Stimulated activated naive CD8-positive, alpha-beta T cell treated with anti-CD3 and anti-CD28 coated beads, Interleukin-15, Interleukin-2, amounts not matched to agents 100 ng/mL and 50 ng/mL, for 24 hours (primary cell): ENCODE results near the gene ARHGAP45.
A peak's percentile ranks its signal among the peaks of the same experiment; 100 is the strongest.

ENCODE experiments used
- H3K27ac Mint-ChIP-seq: one replicate; pipeline ENCODE4 v1.8.0; 2021; ENCODE audit warnings: mild to moderate bottlenecking, mixed read lengths
- H3K27me3 Mint-ChIP-seq: one replicate; pipeline ENCODE4 v1.8.0; 2021; ENCODE audit warnings: mixed read lengths
- H3K36me3 Mint-ChIP-seq: one replicate; pipeline ENCODE4 v1.8.0; 2021; ENCODE audit warnings: low read depth, mixed read lengths
- H3K4me1 Mint-ChIP-seq: one replicate; pipeline ENCODE4 v1.8.0; 2021; ENCODE audit warnings: low read depth, mixed read lengths
- H3K4me3 Mint-ChIP-seq: one replicate; pipeline ENCODE4 v1.8.0; 2021; ENCODE audit warnings: mild to moderate bottlenecking, mixed read lengths
- H3K9me3 Mint-ChIP-seq: one replicate; pipeline ENCODE4 v1.8.0; 2021; ENCODE audit warnings: mixed read lengths

Gene ARHGAP45

DNA sequence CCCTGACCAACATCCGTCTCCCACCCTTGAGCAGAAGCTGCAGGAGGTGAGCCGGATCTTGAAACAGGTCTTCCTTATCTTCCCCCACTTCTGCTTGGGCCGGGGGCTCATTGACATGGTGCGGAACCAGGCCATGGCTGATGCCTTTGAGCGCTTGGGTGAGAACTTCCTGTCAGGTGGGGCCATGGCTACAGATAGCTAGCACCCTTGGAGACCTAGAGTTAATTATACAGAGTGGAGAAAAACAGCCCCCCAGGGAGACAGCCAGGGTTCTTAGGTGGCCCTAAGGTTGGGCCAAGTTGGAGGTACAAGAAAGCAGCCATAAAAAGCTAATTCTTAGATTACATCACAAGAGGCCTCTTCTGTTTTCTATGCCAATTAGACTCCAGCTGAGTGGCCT is 8.9 kb upstream of the ARHGAP45 start:
- H3K4me1 Mint-ChIP-seq: peaks cover 13% of the 10 kb centered on the region
- H3K9me3 Mint-ChIP-seq: no peaks in the 10 kb centered on the region
- H3K36me3 Mint-ChIP-seq: peaks cover 12% of the 10 kb centered on the region
- no peak overlapping the region for H3K4me3 Mint-ChIP-seq
- H3K27ac Mint-ChIP-seq: peak overlapping the region; percentile 1
- H3K27me3 Mint-ChIP-seq: no peaks in the 10 kb centered on the region

DNA sequence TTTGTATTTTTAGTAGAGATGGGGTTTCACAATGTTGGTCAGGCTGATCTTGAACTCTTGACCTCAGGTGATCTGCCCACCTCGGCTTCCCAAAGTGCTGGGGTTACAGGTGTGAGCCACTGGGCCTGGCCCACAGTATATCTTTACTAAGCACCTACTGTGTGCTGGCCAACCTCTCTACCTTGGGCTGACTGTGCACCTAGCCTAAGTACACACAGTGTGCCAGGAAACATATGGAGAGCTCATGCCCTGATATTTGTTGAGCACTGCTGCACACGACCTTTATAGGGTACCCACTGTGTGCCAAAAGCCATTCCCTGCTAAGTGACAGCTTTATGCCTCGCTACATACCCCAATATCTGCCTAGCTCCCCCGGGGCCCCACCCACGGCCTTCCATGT is 6.3 kb upstream of the ARHGAP45 start:
- Mint-ChIP-seq H3K4me3 (no peak overlapping the region), H3K4me1 (peaks cover 27% of the 10 kb centered on the region)

DNA sequence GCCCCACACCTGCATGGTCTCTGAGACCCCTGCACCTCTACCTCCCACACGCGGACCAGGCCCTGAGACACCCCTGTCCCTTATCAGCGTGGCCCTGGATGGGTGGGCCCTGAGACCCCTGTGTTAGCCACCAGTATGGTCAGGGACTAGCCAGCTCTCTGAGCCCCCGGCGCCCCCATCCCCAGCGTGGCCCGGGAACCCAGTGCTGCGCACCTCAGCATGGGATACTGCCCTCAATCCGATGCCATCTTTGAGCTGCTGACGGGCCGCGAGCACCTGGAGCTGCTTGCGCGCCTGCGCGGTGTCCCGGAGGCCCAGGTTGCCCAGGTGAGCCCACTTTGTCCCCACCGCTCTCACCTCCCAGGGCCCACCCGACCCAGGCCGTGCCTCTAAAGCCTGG is 5.0 kb upstream of the ARHGAP45 start:
- no peaks in the 10 kb centered on the region for H3K27me3 Mint-ChIP-seq
- H3K36me3 Mint-ChIP-seq: peaks cover 5% of the 10 kb centered on the region
- no peaks in the 10 kb centered on the region for H3K9me3 Mint-ChIP-seq
- peaks cover 31% of the 10 kb centered on the region for H3K4me1 Mint-ChIP-seq
- H3K27ac Mint-ChIP-seq: no peak overlapping the region
- no peak overlapping the region for H3K4me3 Mint-ChIP-seq

More for the DNA sequence above, 6.3 kb upstream of the ARHGAP45 start:
- Mint-ChIP-seq H3K36me3 (peaks cover 12% of the 10 kb centered on the region), H3K27ac (no peak overlapping the region), H3K9me3 (no peaks in the 10 kb centered on the region), H3K27me3 (no peaks in the 10 kb centered on the region)

DNA sequence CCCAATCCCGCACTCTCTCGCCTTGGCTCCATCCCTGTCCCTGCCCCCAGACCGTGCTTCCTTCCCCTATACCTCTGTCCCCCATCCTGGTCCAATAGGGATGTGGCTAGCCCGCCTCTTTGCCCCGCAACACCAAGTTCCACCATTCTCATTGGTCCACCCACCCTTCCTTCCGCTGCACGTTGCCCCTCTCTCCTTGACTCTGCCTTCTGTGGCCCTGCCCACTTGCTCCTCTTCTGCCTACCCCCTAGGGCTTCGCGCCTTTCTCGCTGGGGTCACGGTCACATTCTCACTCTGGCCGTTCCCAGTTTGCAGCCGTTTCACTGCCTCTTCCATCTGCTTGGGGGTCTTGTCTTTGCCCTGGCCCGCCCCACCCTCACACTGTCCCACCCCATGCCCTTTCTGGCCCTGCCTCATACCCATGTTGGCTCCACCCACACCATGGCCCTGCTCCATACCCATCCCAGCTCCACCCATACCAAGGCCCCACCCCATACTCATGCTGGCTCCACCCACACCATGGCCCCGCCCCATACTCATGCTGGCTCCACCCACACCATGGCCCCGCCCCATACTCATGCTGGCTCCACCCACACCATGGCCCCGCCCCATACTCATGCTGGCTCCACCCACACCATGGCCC is 4.5 kb upstream of the ARHGAP45 start:
- no peak overlapping the region for H3K4me3 Mint-ChIP-seq
- no peak overlapping the region for H3K27ac Mint-ChIP-seq
- H3K27me3 Mint-ChIP-seq: no peaks in the 10 kb centered on the region
- H3K36me3 Mint-ChIP-seq: peaks cover 2% of the 10 kb centered on the region
- H3K4me1 Mint-ChIP-seq: peaks cover 27% of the 10 kb centered on the region
- H3K9me3 Mint-ChIP-seq: no peaks in the 10 kb centered on the region

DNA sequence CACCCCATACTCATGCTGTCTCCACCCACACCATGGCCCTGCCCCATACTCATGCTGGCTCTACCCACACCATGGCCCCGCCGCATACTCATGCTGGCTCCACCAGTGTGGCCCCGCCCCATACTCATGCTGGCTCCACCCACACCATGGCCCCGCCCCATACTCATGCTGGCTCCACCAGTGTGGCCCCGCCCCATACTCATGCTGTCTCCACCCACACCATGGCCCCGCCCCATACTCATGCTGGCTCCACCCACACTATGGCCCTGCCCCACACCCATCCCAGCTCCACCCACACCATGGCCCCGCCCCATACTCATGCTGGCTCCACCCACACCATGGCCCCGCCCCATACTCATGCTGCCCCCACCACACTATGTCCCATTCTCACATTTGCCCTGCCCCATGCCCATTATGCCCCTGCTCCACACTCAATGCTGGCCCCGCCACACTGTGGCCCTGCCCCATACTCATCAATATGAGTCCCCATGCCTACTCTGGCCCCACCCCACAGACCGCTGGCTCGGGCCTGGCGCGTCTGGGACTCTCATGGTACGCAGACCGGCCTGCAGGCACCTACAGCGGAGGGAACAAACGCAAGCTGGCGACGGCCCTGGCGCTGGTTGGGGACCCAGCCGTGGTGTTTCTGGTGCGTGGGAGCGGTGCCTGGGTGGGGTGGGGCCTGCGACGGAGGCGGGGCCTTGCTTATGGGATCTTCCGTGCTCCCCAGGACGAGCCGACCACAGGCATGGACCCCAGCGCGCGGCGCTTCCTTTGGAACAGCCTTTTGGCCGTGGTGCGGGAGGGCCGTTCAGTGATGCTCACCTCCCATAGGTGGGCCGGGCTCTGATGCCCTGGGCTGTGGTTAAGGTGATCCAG is 3.7 kb upstream of the ARHGAP45 start:
- H3K27ac Mint-ChIP-seq: no peak overlapping the region

DNA sequence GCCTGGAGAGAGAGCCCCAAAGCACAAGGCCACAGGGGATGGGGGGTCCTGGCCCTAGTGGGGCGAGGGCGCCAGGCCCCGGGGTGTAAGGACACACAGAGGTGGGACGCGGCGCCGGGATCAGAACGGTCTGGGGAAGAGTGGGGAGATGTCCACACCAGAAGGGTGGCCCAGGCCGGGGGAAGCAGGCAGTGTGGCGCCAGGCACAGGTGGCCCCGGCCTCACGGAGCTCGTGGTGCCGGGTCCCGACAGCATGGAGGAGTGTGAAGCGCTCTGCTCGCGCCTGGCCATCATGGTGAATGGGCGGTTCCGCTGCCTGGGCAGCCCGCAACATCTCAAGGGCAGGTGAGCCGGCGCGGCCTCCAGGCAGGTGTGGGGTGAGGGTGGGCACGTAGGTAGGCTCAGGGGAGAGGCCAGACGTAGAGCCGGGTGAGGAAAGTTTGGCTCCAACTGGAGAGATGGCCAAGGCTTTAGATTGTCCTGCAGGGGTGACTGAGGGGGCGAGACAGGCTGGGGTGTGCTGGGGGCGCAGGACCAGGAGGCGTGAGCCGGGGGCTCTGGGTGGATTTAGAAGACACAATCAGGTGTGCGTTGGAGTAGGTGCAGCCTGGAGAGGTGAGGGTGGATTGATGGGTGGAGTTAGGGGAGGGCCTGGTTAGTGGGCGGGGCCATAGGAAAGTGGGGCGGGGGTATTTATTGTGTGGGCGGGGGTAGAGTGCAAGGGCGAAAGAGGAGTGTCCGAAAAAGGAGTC is 2.9 kb upstream of the ARHGAP45 start:
- peaks cover 24% of the 10 kb centered on the region for H3K4me1 Mint-ChIP-seq
- H3K9me3 Mint-ChIP-seq: no peaks in the 10 kb centered on the region
- H3K4me3 Mint-ChIP-seq: no peak overlapping the region
- H3K27me3 Mint-ChIP-seq: no peaks in the 10 kb centered on the region
- no peak overlapping the region for H3K27ac Mint-ChIP-seq
- H3K36me3 Mint-ChIP-seq: peaks cover 6% of the 10 kb centered on the region

More for the DNA sequence above, 3.7 kb upstream of the ARHGAP45 start:
- H3K4me3 Mint-ChIP-seq: no peak overlapping the region
- H3K27me3 Mint-ChIP-seq: no peaks in the 10 kb centered on the region
- H3K4me1 Mint-ChIP-seq: peaks cover 20% of the 10 kb centered on the region
- H3K36me3 Mint-ChIP-seq: no peaks in the 10 kb centered on the region
- no peaks in the 10 kb centered on the region for H3K9me3 Mint-ChIP-seq

DNA sequence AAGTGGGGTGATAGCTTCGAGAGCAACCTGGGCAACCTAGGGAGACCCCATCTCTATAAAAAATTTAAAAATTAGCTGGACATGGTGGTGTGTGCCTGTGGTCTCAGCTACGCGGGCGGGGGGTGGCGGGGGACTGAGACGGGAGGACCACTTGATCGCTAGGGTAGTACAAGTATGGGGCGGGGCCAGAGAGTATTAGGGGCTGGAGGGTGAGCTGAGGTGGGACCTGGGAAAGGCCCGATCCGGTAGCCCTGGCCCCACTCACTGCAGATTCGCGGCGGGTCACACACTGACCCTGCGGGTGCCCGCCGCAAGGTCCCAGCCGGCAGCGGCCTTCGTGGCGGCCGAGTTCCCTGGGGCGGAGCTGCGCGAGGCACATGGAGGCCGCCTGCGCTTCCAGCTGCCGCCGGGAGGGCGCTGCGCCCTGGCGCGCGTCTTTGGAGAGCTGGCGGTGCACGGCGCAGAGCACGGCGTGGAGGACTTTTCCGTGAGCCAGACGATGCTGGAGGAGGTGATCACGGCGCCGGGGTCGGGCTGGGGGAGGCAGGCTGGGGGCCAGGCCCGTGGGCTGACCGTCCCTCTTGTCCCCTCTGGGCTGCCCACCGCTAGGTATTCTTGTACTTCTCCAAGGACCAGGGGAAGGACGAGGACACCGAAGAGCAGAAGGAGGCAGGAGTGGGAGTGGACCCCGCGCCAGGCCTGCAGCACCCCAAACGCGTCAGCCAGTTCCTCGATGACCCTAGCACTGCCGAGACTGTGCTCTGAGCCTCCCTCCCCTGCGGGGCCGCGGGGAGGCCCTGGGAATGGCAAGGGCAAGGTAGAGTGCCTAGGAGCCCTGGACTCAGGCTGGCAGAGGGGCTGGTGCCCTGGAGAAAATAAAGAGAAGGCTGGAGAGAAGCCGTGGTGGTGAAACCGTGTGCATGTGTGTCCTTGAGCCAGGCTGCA is 2.0 kb upstream of the ARHGAP45 start:
- Mint-ChIP-seq H3K4me3 (peak overlapping the region; percentile 27), H3K36me3 (peaks cover 11% of the 10 kb centered on the region), H3K27me3 (no peaks in the 10 kb centered on the region), H3K4me1 (peaks cover 33% of the 10 kb centered on the region), H3K9me3 (no peaks in the 10 kb centered on the region), H3K27ac (no peak overlapping the region)

DNA sequence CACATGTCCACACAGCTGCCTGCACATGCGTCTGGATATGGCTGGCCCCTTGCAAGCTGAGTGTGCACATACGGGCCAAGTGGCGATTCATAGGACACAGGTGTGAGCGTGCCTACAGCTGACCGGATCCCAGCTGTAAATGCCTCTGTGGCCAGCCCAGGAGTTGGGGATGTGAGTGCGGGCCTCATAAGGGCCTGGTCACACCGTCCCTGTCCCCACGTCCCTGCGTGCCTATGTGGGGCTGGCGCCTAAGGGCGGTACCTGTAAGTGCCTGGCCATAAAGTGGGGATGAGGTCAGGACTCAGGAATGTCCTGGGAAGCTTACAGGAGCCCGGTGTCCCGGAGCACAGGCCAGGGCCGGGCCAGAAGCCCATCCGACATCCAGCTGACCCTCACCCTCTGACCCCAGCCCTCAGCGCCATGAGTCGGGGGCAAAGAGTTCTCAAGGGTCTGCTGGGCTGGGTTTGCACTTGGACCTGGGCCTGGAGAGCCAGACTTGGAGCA is 1.3 kb upstream of the ARHGAP45 start:
- Mint-ChIP-seq H3K27me3 (no peaks in the 10 kb centered on the region), H3K9me3 (no peaks in the 10 kb centered on the region), H3K4me3 (peak overlapping the region; percentile 27), H3K27ac (no peak overlapping the region), H3K36me3 (peaks cover 11% of the 10 kb centered on the region), H3K4me1 (peaks cover 36% of the 10 kb centered on the region)

DNA sequence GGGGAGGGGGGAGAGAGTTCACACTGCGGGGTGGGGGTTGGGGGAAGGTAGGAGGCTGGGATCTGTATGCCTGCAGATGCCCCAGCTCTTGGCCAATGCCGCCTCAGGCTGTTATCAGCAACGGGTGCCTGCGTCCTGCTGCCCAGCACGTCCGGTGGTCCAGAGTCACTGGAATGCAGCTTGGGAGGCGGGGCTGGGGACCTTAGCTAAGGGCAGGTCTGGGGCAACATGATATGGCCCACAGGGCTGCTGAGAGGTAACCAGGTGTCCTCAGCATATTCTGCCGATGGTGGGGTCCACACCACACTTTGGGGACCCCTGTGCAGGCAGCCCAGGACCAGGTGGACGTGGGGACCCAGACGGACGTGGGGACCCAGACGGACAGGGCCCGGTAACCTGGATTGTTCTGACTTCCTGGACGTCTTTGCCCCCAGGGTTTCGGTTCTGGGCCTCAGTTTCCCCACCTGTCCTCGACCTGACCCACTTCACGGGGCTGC is 668 bp upstream of the ARHGAP45 start:
- H3K4me1 Mint-ChIP-seq: peaks cover 36% of the 10 kb centered on the region
- no peaks in the 10 kb centered on the region for H3K27me3 Mint-ChIP-seq
- H3K4me3 Mint-ChIP-seq: peak overlapping the region; percentile 57
- no peak overlapping the region for H3K27ac Mint-ChIP-seq
- H3K9me3 Mint-ChIP-seq: no peaks in the 10 kb centered on the region
- peaks cover 11% of the 10 kb centered on the region for H3K36me3 Mint-ChIP-seq

DNA sequence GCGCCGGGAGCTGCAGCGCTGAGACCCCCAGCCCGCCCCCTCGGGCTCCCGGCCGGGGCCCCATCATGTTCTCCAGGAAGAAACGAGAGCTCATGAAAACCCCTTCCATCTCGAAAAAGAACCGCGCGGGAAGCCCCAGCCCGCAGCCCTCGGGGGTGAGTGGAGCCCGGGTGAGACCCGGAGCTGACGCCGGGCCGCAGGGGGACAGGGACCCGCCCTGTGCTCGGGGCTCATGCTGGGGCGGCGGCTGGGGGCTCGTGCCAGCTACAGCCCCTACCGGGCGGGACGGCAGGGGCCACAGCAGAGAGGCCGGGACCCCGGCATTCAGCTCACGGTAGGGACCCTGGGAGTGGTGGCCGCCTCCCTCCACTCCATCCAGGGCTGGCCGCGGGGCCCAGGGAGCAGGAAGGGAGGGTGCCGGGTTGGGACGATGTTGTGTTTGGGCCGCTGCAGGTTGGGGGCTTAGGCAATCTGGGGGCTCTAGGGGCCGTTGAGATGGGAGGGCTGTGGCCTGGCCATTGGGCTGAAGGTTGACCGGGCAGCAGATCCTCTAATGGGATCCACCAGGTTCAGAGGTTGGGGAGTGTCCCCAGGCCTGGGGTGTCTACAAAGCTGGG is 482 bp downstream of the ARHGAP45 start:
- peaks cover 46% of the 10 kb centered on the region for H3K4me1 Mint-ChIP-seq
- H3K36me3 Mint-ChIP-seq: peaks cover 18% of the 10 kb centered on the region
- H3K27me3 Mint-ChIP-seq: no peaks in the 10 kb centered on the region
- no peaks in the 10 kb centered on the region for H3K9me3 Mint-ChIP-seq
- H3K4me3 Mint-ChIP-seq: peak overlapping the region; percentile 93
- peak overlapping the region; percentile 76 for H3K27ac Mint-ChIP-seq

DNA sequence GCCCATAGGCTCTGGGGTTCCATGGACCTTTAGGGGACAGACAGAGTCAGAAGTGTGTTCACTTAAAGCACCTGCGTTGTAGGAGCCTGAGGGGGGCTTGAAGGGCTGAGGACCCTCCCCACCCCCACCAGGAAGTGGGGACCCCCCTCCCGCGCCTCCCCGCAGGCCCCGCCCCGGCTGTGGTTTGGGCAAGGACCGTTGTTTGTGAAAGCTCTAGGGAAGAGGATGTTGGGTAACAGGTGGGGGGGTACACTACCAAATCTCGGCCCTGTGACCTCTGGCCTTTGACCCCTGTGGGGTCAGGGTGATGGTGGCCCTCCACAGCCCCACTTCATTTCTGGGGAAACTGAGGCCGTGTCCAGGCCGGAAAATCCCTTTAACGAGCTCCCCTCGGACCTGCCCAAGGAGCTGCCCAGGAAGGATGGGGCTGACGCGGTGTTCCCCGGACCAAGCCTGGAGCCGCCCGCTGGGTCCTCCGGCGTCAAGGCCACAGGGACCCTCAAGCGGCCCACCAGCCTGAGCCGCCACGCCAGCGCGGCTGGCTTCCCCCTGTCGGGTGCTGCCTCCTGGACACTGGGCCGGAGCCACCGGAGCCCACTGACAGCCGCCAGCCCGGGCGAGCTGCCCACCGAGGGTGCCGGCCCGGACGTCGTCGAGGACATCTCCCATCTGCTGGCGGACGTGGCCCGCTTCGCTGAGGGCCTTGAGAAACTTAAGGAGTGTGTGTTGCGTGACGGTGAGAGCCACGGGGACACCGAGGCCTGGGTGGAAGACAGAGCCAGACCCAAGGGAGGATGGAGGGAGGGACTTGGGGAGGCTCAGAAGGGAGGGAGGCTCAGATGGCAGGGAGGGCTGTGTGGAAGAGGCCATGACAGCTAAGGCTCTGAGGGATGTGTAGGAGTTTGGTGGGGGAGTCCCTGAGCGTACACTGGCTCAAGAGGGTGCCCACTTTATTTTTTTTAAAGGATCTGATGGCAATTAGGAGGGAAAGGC is 1.3 kb downstream of the ARHGAP45 start:
- Mint-ChIP-seq H3K4me1 (peaks cover 54% of the 10 kb centered on the region), H3K27ac (peak overlapping the region; percentile 97), H3K36me3 (peaks cover 25% of the 10 kb centered on the region), H3K4me3 (peak overlapping the region; percentile 93), H3K27me3 (no peaks in the 10 kb centered on the region), H3K9me3 (no peaks in the 10 kb centered on the region)

DNA sequence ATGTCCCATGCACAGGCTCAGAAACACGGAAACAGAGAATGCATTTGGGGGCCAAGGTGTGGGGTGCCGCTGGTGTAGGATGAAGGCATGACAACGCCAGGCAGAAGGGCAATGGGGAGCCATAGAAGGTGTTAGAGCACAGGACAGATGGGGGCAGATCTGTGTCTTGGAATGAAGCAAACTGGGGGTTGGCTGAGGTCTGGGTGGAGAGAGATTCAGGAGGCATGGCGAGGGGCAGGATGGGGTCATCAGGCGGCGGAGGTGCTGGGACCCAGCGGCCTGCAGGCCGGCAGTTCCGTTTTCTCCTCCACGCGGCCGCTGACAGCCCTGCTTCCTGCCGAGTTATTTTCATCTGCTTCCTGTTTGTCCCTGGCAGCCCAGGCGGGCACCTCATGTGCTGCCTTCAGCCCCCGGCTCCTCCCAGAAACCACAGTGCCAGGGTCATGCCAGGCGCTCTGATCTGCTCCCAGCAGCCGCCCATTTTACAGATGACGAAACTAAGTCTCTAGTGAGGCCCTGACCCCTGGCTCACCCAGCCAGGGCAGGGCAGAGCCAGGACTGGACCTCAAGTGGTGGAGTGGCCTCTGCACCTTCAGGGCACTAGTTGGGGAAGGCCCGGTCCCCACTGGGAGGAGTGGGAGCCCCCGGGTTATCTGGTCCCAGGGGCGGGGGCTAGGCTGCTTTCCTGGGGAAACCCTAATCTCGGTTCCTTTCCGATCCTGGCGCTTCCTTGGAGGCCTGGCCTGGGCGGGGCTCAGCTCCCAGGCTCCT is 2.2 kb downstream of the ARHGAP45 start:
- H3K27ac Mint-ChIP-seq: peak overlapping the region; percentile 97
- H3K36me3 Mint-ChIP-seq: peaks cover 26% of the 10 kb centered on the region
- no peaks in the 10 kb centered on the region for H3K9me3 Mint-ChIP-seq
- peaks cover 62% of the 10 kb centered on the region for H3K4me1 Mint-ChIP-seq
- peak overlapping the region; percentile 93 for H3K4me3 Mint-ChIP-seq
- H3K27me3 Mint-ChIP-seq: no peaks in the 10 kb centered on the region
